ENCODE results near the gene ARHGDIB.

ARHGDIB gene

DNA sequence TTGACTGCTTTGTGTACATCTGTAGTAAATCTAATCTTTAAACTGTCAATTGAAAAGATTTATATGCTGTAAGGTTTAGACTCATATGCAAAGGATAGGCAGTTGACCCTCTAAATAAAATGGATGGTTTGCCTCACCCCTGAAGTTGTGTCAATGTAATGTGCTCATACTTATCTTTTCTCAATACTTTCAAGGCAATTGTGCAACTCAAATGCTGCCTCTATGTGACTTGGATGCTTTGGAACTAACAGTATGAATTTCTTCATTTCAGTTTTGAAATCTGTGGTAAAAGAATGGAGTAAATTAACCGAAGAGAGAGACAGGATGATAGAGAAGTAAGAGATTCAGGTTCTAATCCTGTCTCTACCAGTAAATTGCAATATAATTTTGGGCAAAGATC, 21.2 kb upstream of the ARHGDIB start:
- DNase-seq = no peak

DNA sequence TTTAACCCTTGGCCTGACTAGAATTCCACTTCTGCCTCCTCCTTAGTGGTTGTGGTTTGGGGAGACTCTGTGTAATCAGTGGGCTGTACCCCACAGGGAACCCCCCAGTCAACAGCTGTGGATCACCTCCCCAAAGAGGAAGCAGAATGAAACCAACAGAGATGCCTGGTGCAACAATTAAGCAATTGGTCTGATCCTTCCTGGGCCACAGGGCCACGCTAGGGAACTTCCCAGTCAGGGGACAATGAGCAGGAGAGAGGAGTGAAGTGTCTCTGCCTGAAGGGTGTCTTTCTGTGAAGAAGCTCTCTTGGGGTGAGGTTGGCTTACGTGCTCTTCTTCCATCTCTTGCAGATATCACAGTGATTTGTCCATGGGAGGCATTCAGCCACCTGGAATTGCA, 19.6 kb upstream of the ARHGDIB start:
- no peak for DNase-seq

DNA sequence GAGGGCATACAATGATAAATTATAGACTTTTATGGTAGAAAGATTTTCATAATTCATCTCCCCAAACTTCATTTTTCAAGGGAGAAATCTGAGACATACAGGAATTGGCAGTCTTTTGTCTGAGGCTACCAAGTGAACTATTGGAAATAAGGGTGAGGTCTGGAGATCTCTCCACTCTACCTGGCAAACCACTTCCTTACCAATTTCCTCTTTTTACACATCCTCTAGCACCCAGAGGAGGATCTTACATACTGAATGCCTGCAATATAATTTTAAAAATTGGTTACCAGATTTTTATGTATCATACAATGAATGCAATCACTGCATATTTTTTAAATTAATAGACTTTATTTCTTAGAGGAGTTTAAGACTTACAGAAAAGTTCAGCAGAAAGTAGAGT, 18.1 kb upstream of the ARHGDIB start:
- DNase-seq = no peak

DNA sequence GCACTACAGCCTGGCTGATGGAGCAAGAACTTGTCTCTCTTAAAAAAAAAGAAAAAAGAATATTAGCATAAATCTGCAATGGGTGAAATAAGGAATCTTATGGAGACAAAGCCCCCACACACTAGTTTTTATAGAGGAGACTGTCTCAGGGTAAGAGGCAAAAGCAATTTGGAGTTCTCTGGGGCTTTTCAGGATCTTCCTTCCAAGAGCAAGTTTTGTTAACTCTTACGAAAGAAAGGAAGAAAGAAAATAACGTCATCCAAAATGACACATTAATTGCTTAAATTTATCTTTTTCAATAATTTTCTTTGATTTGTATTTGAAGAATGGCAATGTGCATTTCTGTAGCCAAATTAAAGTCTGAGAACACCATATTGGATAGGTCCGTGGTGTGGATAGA, 15.3 kb upstream of the ARHGDIB start:
- DNase-seq = no peak

DNA sequence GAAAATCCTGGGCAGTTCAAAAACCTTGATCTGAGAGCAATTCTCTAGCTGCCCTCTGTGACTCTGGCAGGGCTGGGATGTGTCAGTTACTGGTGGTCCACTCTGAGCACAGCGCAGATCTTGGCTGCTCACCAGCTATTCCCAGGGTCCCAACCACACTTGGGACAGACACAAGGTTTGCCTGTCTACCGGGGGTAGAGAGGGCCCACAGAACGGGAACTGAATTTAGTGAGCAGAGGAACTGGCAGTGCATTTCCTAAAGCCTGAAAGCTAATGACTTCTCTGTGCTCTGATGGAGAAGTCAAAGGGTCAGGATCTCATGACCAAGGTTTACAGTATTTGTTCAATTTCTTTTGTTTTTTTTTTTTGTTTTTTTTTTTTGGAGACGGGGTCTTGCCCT, 14.1 kb upstream of the ARHGDIB start:
- no peak for DNase-seq

DNA sequence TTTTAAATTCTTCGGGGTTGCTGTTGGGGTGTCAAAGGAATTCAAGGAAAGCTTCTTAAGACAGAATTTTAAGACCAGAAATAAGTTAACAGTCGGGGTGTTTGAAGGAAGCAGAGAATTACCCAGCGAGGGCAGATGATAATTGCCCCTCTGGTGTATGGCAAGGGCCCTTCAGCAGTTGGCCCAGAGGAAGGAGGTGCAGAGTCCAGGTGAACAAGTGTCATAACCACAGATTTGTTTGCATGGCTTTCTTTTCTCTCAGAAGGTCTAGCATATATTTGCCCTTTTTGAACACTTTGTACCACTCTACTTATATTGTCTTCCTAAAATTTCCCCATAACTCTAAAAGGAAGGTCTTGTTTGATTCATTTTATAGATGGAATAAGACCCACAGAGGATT, 13.2 kb upstream of the ARHGDIB start:
- no peak for DNase-seq

DNA sequence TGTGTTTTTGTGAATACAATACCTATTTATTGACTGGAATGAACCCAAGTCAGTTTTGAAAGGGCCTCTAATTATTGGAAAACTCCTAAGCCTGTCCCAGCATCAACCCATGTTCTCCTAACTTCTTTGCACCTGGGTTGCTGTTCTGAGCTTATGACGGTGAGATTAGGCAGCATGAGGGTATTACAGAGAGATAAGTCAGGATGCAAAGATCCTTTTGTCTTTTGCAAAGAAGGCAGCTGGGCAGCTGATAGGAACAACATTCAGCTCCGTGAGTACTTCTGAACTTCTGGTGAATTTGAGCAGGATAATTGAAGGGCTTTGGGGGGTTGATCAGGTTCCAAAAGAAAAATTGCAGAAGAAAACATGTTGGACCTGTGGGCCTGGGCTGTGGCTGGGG, 11.4 kb upstream of the ARHGDIB start, which contains the start of gene PDE6H:
Gene PDE6H (plus strand): TSS at position 227 of the 400 bp plus-strand sequence. CDS start 4,971 bp downstream, outside the sequence.
- no peak for DNase-seq

DNA sequence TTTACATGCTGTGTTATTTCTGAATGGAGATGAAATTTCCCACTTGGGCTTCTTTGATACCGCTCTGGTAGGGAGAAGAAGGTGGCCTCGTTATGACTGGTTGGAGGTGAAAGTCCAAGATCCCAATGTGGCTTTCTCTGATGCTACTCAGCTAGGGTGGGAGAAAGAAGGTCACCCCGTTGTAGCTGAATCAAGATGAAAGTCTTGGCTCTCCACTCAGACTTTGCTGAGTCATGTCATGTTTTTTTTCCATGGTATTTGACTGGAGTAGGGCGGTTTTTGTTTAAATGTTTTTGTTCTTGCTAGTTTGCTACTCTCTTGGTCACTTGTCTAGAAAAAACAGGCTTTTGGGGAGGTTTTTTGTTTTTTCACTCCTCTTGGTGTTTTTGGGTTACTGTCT, 9.1 kb upstream of the ARHGDIB start:
- DNase-seq = no peak

DNA sequence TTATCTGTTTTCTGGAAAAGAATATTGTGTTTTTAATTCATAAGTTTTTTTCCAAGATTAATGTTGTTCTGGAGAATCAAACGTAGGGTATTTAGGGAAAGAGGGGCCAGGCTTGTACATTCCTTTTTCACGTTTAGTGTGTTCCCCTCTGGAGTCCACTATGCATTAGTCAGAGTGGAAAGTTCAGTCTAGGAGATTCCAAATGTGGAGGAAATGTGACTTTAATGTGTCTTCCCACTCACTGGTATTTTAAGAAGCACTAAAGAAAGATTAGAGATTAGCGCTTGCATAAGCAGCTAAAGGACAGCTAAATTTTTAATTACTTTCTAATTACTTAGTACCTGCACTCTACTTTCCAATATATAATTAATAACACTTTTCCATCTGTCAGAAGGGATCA, 7.1 kb upstream of the ARHGDIB start:
- no peak for DNase-seq

DNA sequence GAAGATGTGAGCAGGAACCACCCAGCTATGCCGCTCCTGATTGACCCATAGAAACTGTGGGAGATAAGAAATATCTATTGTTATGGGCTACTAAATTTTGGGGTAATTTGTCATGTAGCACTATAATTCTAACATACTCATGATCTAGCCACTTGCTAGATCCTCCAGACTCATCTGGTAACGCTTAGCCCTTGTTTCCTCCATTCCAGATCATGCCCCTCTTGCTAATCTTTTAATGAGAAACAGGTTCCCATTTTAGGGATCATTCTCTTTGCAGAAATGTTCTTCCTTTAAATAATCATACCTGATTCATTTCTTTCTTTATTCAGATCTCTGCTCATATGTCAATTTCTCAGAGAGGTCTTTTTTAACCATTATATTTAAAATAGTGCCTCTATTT, 3.8 kb upstream of the ARHGDIB start:
- DNase-seq = no peak

DNA sequence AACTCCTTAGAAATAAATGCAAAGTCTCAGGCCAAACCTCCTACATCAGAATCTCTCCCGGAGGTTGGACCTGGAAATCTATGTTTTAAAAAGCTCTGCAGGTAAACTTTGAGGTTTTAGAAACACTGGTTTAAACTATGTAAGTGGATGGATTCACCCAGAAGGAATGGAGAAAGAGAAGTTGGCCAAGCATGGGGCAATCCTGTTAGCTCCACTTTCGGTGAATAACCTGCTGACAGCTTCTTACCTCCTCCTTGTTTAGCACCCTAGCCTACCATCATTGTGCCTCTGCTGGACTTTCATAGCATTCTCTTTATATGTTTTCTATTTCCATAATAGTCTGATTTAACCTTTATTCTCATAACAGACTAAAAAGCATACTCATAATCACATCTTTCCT, 3.0 kb upstream of the ARHGDIB start:
- no peak for DNase-seq

DNA sequence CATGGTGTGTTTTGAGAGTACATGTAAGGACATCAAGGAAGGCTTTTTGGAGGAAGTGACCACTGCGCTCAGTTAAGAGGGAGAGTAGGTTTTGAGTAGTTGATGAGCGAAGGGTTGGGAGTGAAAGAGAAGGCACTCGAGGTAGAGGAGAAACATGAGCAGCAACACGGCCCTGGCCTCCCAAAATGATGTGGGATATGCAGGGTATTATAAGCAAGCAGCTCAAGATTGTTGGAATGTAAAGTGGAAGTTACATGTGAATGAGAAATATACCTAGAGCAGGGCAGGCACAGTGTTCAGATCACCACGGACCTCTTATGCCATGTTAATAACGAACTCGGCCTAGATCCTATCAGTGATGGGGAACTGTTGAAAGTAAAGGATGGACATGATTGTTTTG, 2.1 kb upstream of the ARHGDIB start:
- DNase-seq = no peak

DNA sequence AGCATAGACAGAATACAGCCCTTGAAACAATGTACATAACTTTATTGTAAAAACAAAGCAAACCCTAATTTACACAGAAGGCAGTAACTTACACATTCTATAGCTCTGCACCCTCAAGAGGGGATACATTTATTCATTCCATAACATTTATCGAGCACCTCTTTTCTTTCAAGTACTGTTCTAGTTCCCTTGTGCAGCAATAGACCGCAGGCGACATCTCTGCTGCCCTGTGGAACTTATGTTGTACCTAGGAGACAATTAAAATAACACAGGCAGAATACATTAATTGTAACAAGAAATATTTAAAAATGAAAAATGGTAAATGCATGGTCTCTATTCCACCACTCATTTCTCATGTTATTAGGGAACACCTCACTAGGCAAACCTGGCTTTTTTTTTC, 1.4 kb upstream of the ARHGDIB start:
- DNase-seq = no peak

DNA sequence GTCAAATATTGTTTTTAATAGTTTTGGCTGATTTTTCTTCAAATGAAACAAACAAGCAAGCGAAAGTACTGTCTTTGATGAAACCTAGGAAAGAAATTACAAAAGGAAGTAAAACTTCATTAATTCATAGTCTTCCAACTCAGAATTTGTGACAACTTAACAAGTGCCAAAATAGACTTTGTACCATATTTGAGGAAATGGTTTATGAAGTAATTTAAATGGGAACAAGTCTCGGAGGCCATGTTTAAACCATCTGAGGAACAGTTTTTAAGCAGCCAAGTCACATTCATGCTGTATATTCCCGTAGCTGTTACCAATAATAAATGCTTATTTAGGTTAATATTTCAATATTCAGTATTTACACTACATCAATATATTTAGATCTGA, 745 bp upstream of the ARHGDIB start:
- DNase-seq = no peak

DNA sequence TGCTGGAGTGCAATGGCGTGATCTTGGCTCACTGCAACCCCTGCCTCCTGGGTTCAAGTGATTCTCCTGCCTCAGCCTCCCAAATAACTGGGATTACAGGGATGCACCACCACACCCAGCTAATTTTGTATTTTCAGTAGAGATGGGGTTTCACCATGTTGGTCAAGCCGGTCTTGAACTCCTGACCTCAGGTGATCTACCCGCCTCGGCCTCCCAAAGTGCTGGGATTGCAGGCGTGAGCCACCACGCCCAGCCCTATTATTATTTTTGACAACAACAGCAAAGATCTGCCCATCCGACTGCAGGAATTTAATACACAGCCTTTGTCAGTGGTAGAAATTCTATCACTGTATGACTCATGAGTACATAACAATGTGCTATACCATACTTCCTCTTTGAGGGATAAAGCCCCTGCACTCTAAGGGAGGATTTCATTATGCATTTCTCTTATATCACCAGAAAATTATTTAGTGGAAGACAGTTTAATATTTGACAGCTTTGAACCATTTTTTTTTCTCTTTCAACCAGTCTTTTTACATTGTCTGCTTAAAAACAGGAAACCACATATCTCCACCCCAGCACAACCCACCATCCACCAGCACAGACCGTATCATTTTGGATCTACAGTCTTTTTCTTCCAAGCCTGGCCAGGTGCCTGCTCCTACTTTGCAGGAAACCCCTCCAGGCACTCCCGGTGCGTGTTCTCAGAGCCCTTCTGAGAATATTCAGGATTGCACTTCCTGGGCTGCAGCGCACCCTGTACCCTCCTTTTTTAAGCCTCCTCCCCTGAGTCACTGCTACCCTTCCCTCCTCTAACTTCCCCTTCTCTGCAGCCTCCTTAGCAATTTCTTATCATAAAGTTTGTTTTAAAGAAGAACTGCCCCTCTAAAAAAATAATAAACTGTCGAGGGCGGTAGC, 594 bp downstream of the ARHGDIB start:
- no peak for DNase-seq

DNA sequence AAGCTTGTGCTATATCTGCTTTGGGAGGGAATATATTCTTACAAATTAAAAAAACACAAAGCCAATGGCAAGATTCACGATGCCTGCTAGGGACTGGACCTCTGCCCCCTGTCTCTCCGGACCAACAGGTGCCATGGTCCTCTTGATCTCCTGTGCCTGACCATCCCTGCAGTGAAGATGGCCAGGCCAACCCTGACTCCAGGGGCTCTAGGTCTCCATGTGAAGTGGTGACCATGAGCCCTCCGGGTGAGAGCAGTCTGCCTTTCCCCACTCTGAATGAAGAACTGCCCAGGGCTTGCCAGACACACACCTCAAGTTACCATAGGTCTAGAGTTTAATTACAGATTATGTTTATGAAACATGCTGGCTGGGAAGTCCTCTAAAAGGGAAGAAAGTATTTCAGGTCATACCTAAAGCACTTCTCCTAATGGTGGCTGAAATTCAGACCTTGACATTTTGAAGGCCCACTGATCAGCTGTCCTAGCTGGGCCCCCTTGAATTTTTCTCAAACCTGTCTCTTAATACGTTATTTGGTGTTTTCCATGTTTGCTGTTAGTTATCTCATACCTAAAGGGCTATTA, 1.4 kb downstream of the ARHGDIB start:
- no peak for DNase-seq

DNA sequence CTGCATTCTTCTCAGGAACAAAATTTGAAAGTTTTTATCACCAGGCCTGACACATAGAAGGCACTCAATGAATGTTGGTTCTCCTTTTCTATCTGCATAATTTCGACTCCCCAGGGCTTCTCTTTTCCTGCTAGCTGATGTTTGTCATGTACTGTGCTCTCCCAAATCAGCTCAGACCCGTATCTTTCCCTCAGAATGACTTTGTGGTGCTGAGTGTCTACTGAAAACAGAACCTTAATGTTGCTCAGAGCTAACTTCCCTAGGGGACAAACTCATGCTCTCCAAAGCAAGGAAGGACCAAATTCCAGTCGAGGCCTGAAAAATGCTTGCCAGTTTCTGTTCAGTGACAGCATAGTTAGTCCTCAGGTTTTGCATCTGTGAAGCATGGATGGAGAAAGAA, 1.9 kb downstream of the ARHGDIB start:
- no peak for DNase-seq

DNA sequence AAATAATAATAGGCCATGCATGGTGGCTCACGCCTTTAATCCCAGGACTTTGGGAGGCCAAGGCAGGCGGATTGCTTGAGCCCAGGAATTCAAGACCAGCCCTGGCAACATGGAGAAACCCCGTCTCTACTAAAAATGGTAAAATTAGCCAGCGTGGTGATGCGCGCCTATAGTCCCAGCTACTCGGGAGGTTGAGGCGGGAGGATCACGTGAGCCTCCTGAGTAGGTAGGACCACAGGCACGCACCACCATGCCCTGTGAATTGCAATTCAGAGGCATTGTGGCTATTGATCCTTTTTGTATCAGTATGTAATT, 2.3 kb downstream of the ARHGDIB start:
- no peak for DNase-seq

DNA sequence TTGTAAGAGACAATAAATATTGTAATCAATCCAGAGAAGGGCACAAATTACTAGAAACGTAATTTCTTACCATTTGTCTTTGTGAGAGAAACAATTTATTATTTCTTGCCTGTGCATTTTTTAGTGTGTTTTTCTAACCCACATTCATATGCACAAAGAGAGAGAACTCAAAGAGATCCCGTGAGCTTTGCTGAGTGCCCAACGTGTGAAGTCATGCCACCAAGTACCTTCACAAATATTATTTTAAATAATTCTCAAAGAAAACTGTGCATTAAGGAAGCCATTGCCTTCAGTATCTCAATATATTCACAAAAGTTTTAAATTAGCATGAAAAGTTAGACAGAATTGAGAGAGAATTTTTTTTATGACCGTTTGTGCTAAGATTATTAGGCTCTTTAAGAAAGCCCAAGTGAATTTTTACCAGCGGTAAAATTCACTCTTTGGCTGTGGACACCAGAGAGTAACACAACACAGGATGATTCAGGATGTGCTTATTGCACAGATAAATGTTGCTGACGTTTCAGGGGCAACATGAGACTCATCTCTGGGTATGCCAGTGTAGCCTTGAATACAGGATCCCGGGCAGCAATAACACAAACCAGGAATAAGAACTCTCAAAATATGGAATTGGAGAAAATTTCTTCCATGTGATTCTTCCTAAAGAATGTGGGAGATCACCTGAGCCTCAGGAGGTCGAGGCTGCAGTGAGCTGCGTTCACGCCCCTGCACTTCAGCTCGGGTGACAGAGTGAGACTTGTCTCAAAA, 2.9 kb downstream of the ARHGDIB start:
- DNase-seq = no peak

DNA sequence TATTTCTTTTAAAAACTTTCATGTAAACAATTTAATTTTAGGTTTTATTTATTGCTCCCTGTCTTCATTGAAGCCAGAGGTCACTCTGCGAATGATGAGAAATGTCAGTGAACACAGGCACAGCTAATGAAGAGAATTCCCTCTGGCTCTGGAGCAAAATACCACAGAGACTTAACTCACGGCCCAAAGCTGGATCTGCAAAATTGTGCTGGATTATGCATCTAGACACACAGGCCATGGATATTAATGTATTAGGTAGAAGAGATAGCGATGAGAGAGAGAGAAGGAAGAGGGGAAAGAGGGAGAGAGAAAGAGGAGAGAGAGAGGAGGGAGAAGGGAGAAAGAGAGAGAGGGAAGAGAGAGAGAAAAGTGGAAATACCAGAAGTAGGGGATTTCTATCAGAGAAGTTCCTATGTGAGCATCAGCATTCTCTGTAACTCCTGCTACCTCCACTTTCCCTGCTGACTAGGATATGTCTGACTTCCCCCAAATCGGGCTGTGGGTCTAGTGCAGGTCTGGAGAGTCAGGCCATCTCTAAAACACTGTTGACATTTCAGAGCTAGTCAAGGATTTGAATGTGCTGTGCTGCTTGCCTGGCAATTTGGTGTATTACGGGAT, 3.7 kb downstream of the ARHGDIB start:
- no peak for DNase-seq

DNA sequence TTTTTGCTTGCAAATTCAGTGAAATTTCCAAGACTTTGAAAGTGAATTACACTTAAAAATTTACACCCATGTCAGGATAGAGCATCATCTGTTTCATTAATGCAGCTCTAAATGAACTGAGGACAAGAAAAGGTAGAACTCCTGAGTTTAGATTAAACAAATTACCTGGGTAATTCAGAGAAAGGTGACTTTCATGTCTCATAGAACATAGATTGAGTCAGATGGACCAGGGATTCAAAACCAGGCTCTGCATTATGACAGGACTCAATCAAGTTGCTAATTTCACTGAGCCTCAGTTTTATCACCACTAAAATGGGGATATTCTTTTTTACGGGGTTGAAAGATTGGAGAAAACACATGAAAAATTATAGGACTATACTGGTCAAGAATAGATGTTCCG, 4.5 kb downstream of the ARHGDIB start:
- DNase-seq = no peak

DNA sequence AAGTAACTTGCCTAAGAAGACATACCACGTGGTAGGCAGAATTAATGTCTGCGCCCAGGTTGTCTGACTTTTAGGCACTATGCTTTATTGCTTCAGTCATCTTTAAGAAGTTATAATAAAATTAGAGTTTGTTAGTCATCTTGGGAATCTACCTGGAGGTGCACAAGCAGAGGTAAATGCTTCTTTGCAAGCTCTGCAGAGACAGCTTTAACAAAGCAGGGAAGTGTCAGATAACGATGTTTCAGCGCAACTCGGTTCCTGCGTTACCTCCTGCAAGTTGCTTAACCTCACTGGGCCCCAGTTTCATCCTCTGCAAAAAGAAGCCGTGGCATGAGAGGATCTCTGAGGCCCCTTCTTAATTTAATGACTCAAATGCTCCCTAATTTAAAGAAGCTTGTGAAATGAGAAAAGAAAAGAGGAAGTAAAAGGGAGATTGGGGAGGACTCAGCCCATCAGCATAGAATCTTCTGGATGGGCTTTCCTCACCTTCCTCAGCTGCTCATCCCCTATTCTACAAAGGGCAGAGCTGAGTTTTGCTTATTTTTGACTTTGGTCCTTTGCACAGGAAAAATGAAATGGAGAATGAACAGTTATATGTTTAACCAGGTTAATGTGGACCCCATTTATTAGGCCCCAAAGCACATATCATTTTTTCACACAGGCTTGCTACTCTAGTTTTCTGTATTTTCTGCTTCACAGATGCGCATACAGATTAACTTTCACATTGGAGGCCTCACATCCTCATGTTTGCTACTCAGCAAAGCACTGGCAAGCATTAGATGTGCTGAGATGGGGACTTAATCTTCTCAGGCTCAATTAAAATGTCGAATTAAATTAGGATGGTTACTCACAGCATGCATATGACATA, 5.1 kb downstream of the ARHGDIB start:
- DNase-seq = no peak

DNA sequence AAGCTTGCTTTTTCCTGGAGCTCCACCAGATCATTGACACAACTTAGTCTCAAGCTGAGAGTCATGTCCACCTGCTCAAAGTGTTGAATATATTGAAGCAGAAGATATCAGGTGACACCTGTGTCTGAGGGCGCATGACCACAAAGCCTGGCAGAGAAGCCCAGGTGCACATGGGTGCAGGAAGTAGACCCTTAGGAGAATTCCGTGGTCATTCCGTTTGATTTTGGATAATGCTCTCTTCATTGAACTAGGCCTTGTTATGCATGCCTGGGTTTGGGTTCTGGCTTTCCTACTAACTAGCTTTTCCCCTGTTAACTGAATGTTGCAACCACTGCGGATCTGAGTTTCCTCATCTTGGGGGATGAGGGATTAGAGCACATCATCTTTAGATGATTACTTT, 7.1 kb downstream of the ARHGDIB start:
- no peak for DNase-seq
